DMS53 (cell line): ENCODE data around the gene SLC5A6.
"Not testable (repeated sequence)": the region's sequence is repeated elsewhere in the genome, so short reads cannot be mapped to it uniquely, and the experiment has no call there.

ENCODE experiments used
- DNase-seq: peaks from one replicate; lab custom pipeline; 2025; lab: John Stamatoyannopoulos, UW

Gene SLC5A6

GRCh38 chr2:27204566-27204965 lies 7.5 kb downstream of the SLC5A6 start:
- DNase-seq: no peak

- no peak for DNase-seq
Observed at GRCh38 chr2:27203741-27204140, 8.3 kb downstream of the SLC5A6 start.

DNA sequence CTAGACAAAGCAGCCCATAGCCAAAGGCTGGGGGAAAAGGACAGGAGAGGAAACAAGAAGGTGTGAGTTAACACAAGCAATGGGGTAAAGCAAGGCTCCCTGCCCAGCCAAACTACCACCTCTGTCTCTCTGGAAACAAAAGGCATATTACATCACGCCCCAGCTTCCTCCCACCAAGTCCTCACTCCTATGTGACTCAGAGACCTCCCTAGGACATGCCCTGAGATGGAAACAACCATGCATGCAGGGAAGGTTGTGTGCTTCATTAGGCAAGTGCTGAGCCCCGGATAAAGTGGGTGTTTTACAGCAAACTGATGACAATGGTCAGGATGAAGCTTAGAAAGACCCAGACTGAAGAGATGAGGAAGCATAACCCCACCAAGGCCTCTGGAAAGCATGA lies 9.2 kb downstream of the SLC5A6 start:
- DNase-seq: no peak

- DNase-seq: no peak
Observed at GRCh38 chr2:27201675-27202074, 10.4 kb downstream of the SLC5A6 start.

DNA sequence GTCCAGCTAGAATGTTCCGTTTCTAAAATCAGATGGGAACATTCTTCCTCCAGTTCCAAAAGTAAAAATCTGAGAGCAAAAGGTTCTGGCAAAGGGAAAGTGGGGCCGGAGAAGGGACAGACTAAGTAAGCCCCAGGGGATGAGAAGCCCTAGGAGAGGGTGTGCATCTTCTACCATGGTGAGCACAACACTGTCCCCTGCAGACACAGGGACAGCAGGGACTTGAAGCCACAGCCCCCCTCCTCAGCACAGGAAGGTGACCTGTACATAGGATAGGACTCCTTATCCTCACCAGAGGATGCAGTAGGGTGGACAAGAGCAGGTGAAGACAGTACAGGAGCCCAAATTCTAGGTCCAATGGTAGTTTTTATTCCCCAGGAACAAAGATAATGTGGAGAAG lies 12.8 kb downstream of the SLC5A6 start:
- DNase-seq: no peak

- no peak for DNase-seq
Observed at GRCh38 chr2:27198627-27199026, 13.4 kb downstream of the SLC5A6 start.

- DNase-seq: not testable (repeated sequence)
Observed at GRCh38 chr2:27198068-27198467, 14.0 kb downstream of the SLC5A6 start.

- DNase-seq: not testable (repeated sequence)
Observed at GRCh38 chr2:27195799-27196198, 16.3 kb downstream of the SLC5A6 start.

GRCh38 chr2:27194538-27195354 lies 17.3 kb downstream of the SLC5A6 start:
- peak; percentile 22 for DNase-seq

GRCh38 chr2:27191070-27191829 lies 20.8 kb downstream of the SLC5A6 start:
- DNase-seq: peak; percentile 58

- DNase-seq: no peak
Observed at GRCh38 chr2:27189989-27190388, 22.1 kb downstream of the SLC5A6 start.

GRCh38 chr2:27186613-27187345 lies 25.3 kb downstream of the SLC5A6 start:
- DNase-seq: no peak

- no peak for DNase-seq
Observed at GRCh38 chr2:27185331-27186026, 26.6 kb downstream of the SLC5A6 start.

GRCh38 chr2:27184115-27184514 lies 28.0 kb downstream of the SLC5A6 start:
- no peak for DNase-seq

DNA sequence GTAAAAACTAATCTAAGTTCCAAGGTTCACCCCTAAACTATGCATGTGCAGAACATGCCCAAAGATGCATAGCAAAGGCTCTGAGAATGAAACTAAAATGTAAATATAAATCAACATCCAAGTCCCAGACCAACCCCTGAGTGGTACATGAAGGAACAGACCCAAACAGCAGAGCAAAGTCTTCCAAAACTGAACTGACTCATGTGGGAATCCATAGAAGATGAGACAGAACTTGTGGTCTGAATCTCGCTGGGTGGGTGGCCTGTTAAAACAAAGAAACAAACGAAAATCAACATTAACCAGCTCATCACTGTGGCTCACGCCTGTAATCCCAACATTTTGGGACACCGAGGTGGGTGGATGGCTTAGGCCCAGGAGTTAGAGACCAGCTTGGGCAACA lies 29.7 kb downstream of the SLC5A6 start:
- DNase-seq: no peak

DNA sequence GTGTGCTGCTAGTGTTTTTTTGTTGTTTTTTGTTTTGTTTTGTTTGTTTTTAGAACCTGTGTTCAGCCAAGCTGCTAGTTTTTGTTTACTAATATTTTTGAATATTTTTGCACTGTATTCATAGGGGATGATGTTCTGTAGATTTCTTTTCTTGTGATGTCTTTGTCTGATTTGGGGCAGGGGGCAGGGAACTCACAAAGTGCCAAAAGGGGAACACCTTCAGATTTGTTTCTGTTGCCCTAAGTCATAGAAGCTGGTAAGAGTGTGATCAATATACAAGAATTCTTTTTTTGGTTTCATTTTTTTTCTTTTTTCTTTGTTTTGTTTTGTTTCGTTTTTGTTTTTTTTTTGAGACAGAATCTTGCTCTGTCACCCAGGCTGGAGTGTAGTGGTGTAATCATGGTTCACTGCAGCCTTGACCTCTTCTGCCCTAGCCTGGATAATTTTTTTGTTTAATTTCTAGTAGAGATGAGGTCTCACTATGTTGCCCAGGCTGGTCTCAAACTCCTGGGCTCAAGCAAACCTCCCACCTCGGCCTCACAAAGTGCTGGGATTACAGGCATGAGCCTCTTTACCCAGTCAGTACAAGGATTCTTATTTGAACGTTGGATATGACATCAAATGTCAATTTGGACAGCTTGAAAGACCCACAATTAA lies 32.6 kb downstream of the SLC5A6 start:
- DNase-seq: no peak

DNA sequence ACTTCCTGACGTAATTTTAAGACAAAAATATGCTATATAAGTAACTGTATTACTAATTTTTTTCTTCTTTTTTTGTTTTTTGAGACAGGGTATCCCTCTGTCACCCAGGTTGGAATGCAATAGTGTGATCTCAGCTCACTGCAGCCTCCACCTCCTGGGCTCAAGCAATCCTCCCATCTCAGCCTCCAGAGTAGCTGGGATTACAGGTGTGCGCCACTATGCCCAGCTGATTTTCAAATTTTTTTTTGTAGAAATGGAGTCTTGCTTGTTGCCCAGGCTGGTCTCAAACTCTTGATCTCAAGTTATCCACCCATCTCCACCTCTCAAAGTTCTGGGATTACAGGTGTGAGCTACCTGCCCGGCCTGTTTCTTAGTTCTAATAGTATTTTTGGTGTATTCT lies 33.6 kb downstream of the SLC5A6 start:
- DNase-seq: no peak

- DNase-seq: no peak
Observed at GRCh38 chr2:27177441-27178351, 34.4 kb downstream of the SLC5A6 start.

GRCh38 chr2:27175781-27176180 lies 36.3 kb downstream of the SLC5A6 start:
- DNase-seq: not testable (repeated sequence)

GRCh38 chr2:27175330-27175729 lies 36.7 kb downstream of the SLC5A6 start:
- no peak for DNase-seq
